BJ (cell line): ENCODE measurements around the gene TOX2. TPM values are rescaled to one million over a fixed set of nuclear protein-coding genes. Genes with fewer than 3 reads are reported as not detected.

Experiments used
- CTCF ChIA-PET: fragments of 350-600 bp; formaldehyde crosslinking; extraction: SDS; loops from one replicate; lab custom pipeline; 2021; ENCODE audit warnings: antibody characterized with exemption, inconsistent platforms; lab: Yijun Ruan, JAX
- POLR2A ChIA-PET: fragments of 300-600 bp; sonication (Branson Sonifier 250); formaldehyde crosslinking; extraction: SDS; loops from one replicate; lab custom pipeline; 2021; ENCODE audit warnings: antibody characterized with exemption; lab: Charles Lee
- DNase-seq: peaks from one replicate; pipeline ENCODE4 v3.0.0-alpha.2; 2011; ENCODE audit warnings: low read depth
- H3K27me3 ChIP-seq: 2 replicates; pipeline ENCODE4 v1.6.0; 2011; ENCODE audit warnings: low read length; ENCODE audit not compliant: control insufficient read depth, insufficient read depth
- H3K36me3 ChIP-seq: 2 replicates; pipeline ENCODE4 v1.5.1; 2011; ENCODE audit warnings: low read length; ENCODE audit not compliant: control insufficient read depth, insufficient read depth
- H3K4me3 ChIP-seq: 2 replicates; pipeline ENCODE4 v1.5.1; 2011; ENCODE audit warnings: low read depth, mild to moderate bottlenecking, control low read depth, low read length
- polyA plus RNA-seq: library from polyadenylated mRNA; depleted of rRNA; stranded (reverse); fragments of >200 nt; gene quantifications from 2 replicates; pipeline ENCODE4 v1.2.3, GENCODE V29; 2011
- TF ChIP-seq, protein P1 (sequence below): IDR thresholded peaks from 2 replicates; pipeline ENCODE4 v1.5.1; 2011; ENCODE audit warnings: low read depth, mild to moderate bottlenecking, control low read depth, inconsistent platforms, low read length, moderate library complexity; ENCODE audit not compliant: insufficient read depth

The TOX2 gene
- polyA plus RNA-seq, 1 experiment = 7.6 TPM

GRCh38 chr20:43991261-43991660, 76.6 kb downstream of the TOX2 start:
- ChIA-PET CTCF (no interaction called here), POLR2A (no interaction called here)
- H3K36me3 ChIP-seq = no peaks in the 10 kb centered on the region
- H3K27me3 ChIP-seq = no peaks in the 10 kb centered on the region
- DNase-seq = no peak
- H3K4me3 ChIP-seq = no peak overlapping the region
- TF ChIP-seq, protein P1, sequence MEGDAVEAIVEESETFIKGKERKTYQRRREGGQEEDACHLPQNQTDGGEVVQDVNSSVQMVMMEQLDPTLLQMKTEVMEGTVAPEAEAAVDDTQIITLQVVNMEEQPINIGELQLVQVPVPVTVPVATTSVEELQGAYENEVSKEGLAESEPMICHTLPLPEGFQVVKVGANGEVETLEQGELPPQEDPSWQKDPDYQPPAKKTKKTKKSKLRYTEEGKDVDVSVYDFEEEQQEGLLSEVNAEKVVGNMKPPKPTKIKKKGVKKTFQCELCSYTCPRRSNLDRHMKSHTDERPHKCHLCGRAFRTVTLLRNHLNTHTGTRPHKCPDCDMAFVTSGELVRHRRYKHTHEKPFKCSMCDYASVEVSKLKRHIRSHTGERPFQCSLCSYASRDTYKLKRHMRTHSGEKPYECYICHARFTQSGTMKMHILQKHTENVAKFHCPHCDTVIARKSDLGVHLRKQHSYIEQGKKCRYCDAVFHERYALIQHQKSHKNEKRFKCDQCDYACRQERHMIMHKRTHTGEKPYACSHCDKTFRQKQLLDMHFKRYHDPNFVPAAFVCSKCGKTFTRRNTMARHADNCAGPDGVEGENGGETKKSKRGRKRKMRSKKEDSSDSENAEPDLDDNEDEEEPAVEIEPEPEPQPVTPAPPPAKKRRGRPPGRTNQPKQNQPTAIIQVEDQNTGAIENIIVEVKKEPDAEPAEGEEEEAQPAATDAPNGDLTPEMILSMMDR = no peak

GRCh38 chr20:43991982-43992381, 77.3 kb downstream of the TOX2 start:
- Histone ChIP-seq H3K36me3 (no peaks in the 10 kb centered on the region), H3K4me3 (no peak overlapping the region), H3K27me3 (no peaks in the 10 kb centered on the region)
- POLR2A ChIA-PET = no interaction called here
- CTCF ChIA-PET = interaction anchor here (1.2 kb wide), 1 partner anchor 241 kb away, joined by 3 read pairs; no protein-coding TSS in a partner anchor
- no peak for DNase-seq
- TF ChIP-seq, protein P1 = no peak

- Histone ChIP-seq H3K36me3 (no peaks in the 10 kb centered on the region), H3K4me3 (no peak overlapping the region), H3K27me3 (no peaks in the 10 kb centered on the region)
- CTCF ChIA-PET = interaction anchor here (0.8 to 1.4 kb wide), 3 partner anchors 9 to 242 kb away, joined by 3 read pairs; no protein-coding TSS in a partner anchor
- TF ChIP-seq, protein P1 = no peak
- DNase-seq = no peak
- POLR2A ChIA-PET = no interaction called here
Measured at GRCh38 chr20:43992885-43993284, 78.2 kb downstream of the TOX2 start.

DNA sequence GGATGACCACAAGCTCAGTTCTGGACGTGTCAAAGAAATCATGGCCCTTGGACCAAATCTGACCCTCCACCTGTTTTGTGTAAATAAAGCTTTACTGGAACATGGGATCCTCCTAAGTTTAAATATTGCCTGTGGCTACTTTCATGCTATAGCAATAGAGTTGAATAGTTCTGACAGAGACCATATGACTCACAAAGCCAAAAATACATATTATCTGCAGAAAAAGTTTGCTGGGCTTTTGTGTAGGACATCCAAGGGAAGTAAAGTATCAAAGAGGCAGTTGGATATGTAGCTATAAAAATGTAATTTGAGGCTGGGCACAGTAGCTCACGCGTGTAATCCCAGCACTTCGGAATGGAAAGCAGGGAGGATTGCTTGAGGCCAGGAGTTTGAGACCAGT, 78.9 kb downstream of the TOX2 start:
- ChIA-PET POLR2A (no interaction called here), CTCF (interaction anchor here (0.8 to 1.4 kb wide), 4 partner anchors 10 to 21 kb away, joined by 3 read pairs; no protein-coding TSS in a partner anchor)
- DNase-seq = no peak
- no peaks in the 10 kb centered on the region for H3K36me3 ChIP-seq
- H3K4me3 ChIP-seq = no peak overlapping the region
- TF ChIP-seq, protein P1 = no peak
- H3K27me3 ChIP-seq = no peaks in the 10 kb centered on the region

- Histone ChIP-seq H3K4me3 (no peak overlapping the region), H3K36me3 (no peaks in the 10 kb centered on the region), H3K27me3 (no peaks in the 10 kb centered on the region)
- TF ChIP-seq, protein P1 = no peak
- no peak for DNase-seq
- ChIA-PET CTCF (interaction anchor here (1.0 to 1.2 kb wide), 3 partner anchors 10 to 245 kb away, joined by 3 read pairs; no protein-coding TSS in a partner anchor), POLR2A (no interaction called here)
Measured at GRCh38 chr20:43994486-43995100, 79.9 kb downstream of the TOX2 start.
